GM23248 (cell line): Measurements from ENCODE around the gene RTN4RL1. TPM values are rescaled to one million over a fixed set of nuclear protein-coding genes. Genes with fewer than 3 reads are reported as not detected.
A peak's percentile ranks its signal among the peaks of the same experiment; 100 is the strongest.

Experiments
- DNase-seq: peaks from one replicate; pipeline ENCODE4 v3.0.0-alpha.2; 2015
- H2AFZ ChIP-seq: fragments of 200-600 bp; sonication (generic); 2 replicates; pipeline ENCODE4 v1.6.1; 2016; ENCODE audit warnings: antibody characterized with exemption
- H3F3A ChIP-seq: fragments of 200-600 bp; sonication (generic); 2 replicates; pipeline ENCODE4 v1.6.1; 2016; ENCODE audit warnings: mild to moderate bottlenecking, antibody characterized with exemption, mixed run types; ENCODE audit not compliant: insufficient read depth
- H3K27ac ChIP-seq: fragments of 200-600 bp; sonication (generic); 2 replicates; pipeline ENCODE4 v1.5.1; 2016; ENCODE audit warnings: mild to moderate bottlenecking
- H3K27me3 ChIP-seq: fragments of 200-600 bp; sonication (generic); replicated peaks from 2 replicates; pipeline ENCODE4 v1.6.1; 2016; ENCODE audit warnings: mild to moderate bottlenecking; ENCODE audit not compliant: insufficient read depth
- H3K36me3 ChIP-seq: fragments of 200-600 bp; sonication (generic); 2 replicates; pipeline ENCODE4 v1.6.1; 2016; ENCODE audit warnings: low read depth, mild to moderate bottlenecking
- H3K4me1 ChIP-seq: fragments of 200-600 bp; sonication (generic); 2 replicates; pipeline ENCODE4 v1.6.1; 2016; ENCODE audit warnings: mild to moderate bottlenecking; ENCODE audit not compliant: insufficient read depth
- H3K4me2 ChIP-seq: fragments of 200-600 bp; sonication (generic); one replicate; pipeline ENCODE4 v1.6.1; 2016; ENCODE audit warnings: mild to moderate bottlenecking; ENCODE audit not compliant: unreplicated experiment
- H3K4me3 ChIP-seq: fragments of 200-600 bp; sonication (generic); 2 replicates; pipeline ENCODE4 v1.5.1; 2016; ENCODE audit warnings: mild to moderate bottlenecking
- H3K79me2 ChIP-seq: fragments of 200-600 bp; sonication (generic); 2 replicates; pipeline ENCODE4 v1.6.1; 2016; ENCODE audit warnings: mild to moderate bottlenecking; ENCODE audit not compliant: insufficient read depth
- H3K9ac ChIP-seq: fragments of 200-600 bp; sonication (generic); 2 replicates; pipeline ENCODE4 v1.6.1; 2016; ENCODE audit warnings: mild to moderate bottlenecking
- H3K9me2 ChIP-seq: fragments of 200-600 bp; sonication (generic); 2 replicates; pipeline ENCODE4 v1.6.1; 2016; ENCODE audit warnings: mixed run types, mild to moderate bottlenecking, moderate library complexity; ENCODE audit not compliant: insufficient read depth
- H3K9me3 ChIP-seq: fragments of 200-600 bp; sonication (generic); one replicate; pipeline ENCODE4 v1.6.1; 2017; ENCODE audit warnings: low read depth
- H4K20me1 ChIP-seq: fragments of 200-600 bp; sonication (generic); 2 replicates; pipeline ENCODE4 v1.6.0; 2016; ENCODE audit not compliant: insufficient read depth
- EZH2 ChIP-seq: fragments of 200-600 bp; sonication (generic); IDR thresholded peaks from 2 replicates; pipeline ENCODE4 v1.6.1; 2018; ENCODE audit warnings: antibody characterized with exemption, mild to moderate bottlenecking; ENCODE audit not compliant: insufficient read depth, poor library complexity, severe bottlenecking
- EZH2phosphoT487 ChIP-seq: fragments of 200-600 bp; sonication (generic); IDR thresholded peaks from 2 replicates; pipeline ENCODE4 v1.6.1; 2018; ENCODE audit warnings: antibody characterized with exemption, moderate library complexity, mild to moderate bottlenecking, low read depth; ENCODE audit not compliant: insufficient read depth
- WGBS, 2 experiments: methylation state at CpG; one replicate each; pipeline ENCODE4 v1.1.6; 2015 to 2017; ENCODE audit warnings: low lambda C conversion rate in 2 of 2, low coverage in 1 of 2; ENCODE audit errors: missing lambda C conversion rate in 2 of 2; 5-methylcytosine and 5-hydroxymethylcytosine counted together
- in situ Hi-C: fragments of 300-500 bp; cut with MboI; formaldehyde crosslinking; loops from 2 replicates; pipeline ENCODE4 v1.15.0; 2020
- polyA plus RNA-seq: library from polyadenylated mRNA; unstranded; fragments of >200 nt; fragmentation: Nextera tagmentation; extraction: Ambion mirVana; gene quantifications from 2 replicates; pipeline ENCODE4 v1.2.1, GENCODE V29; 2016
- total RNA-seq: library from RNA; depleted of rRNA; stranded (reverse); fragments of >200 nt; shearing (Covaris generic); gene quantifications from 2 replicates; pipeline ENCODE4 v1.2.3, GENCODE V29; 2014

The RTN4RL1 gene
- total and polyA plus RNA-seq, 2 experiments from 2014 or later = 0.22 TPM; not detected in 1

GRCh38 chr17:2067048-2067561 lies 42.0 kb upstream of the RTN4RL1 start:
- Histone ChIP-seq H3K4me1 (peaks cover 71% of the 10 kb centered on the region), H3K9me2 (no peaks in the 10 kb centered on the region), H4K20me1 (no peaks in the 10 kb centered on the region), H3K9me3 (no peaks in the 10 kb centered on the region), H3K4me2 (peak overlapping the region; percentile 37), H3K4me3 (no peak overlapping the region), H3F3A (peaks cover 62% of the 10 kb centered on the region), H2AFZ (no peak overlapping the region), H3K27ac (peak overlapping the region; percentile 96), H3K36me3 (no peaks in the 10 kb centered on the region), H3K79me2 (no peaks in the 10 kb centered on the region; the same call in 1 of the 2 replicates), H3K27me3 (no peaks in the 10 kb centered on the region), H3K9ac (peak overlapping the region; percentile 73)
- TF ChIP-seq EZH2phosphoT487 = no peak
- no peak for TF ChIP-seq EZH2
- 76 to 78% methylated on average over 14 of the region's 14 CpGs for WGBS, 2 experiments
- DNase-seq = no peak
- in situ Hi-C loops = loop anchor here (10.0 kb wide), 1 partner anchor 178 kb away; no protein-coding TSS in a partner anchor

- peaks cover 76% of the 10 kb centered on the region for H3K4me1 ChIP-seq
- DNase-seq = no peak
- in situ Hi-C loops = loop anchor here (10.0 kb wide), 1 partner anchor 179 kb away; no protein-coding TSS in a partner anchor
- H3K36me3 ChIP-seq = no peaks in the 10 kb centered on the region
- peak overlapping the region; percentile 73 for H3K9ac ChIP-seq
- no peak overlapping the region for H2AFZ ChIP-seq
- peak overlapping the region; percentile 96 for H3K27ac ChIP-seq
- no peaks in the 10 kb centered on the region for H3K9me3 ChIP-seq
- H3F3A ChIP-seq = peaks cover 71% of the 10 kb centered on the region
- H3K4me2 ChIP-seq = peak overlapping the region; percentile 13
- TF ChIP-seq EZH2 (no peak), EZH2phosphoT487 (0 out of 2 replicates have a peak, but pooled peaks have one; percentile 40)
- 58% methylated on average over 10 of the region's 10 CpGs for WGBS, 2 experiments
- H3K4me3 ChIP-seq = no peak overlapping the region
- no peaks in the 10 kb centered on the region for H3K9me2 ChIP-seq
- no peaks in the 10 kb centered on the region for H4K20me1 ChIP-seq
- no peaks in the 10 kb centered on the region for H3K27me3 ChIP-seq
- H3K79me2 ChIP-seq = peaks cover 4% of the 10 kb centered on the region
Observed at GRCh38 chr17:2065949-2066400, 40.8 kb upstream of the RTN4RL1 start.

DNA sequence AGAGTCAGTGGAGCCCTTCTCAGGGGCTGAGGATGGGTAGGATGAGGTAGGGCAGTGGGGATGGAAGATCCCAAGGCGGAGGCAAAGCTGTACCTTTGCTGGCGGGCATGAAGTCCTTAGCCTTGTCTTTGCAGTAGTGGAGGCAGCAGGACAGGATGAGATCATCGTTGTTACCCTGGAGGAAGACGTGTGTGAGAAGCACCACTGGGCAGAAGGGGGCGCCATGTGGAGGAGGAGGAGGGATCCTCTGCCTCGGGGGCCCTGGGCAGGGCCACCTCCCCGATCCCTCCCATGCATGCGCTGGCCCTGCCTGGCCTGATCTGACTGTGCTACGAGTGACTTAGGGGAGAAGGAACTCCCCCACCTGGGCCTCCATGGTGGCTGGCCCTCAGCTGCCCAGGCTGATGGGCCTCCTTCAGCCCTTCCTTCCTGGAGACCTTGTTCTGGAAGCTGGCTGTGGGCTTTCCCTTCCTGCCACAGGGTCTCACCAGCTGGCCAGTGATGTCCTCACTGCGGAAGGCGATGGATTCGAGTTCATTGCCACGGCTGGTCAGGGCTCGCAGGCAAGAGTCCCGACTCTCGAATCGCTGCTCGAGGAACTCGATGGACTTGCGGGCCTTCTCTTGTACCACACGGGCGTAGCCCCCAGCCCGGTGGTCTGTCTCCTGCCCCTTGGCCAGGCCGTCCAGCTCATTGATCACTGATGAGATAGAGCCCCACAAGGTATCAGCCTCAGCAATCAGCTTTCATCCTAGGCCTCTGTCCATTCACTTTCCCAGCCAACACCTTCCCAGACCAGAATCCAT lies 40.0 kb upstream of the RTN4RL1 start:
- Histone ChIP-seq H4K20me1 (no peaks in the 10 kb centered on the region), H3K79me2 (peaks cover 12% of the 10 kb centered on the region), H2AFZ (no peak overlapping the region), H3F3A (peaks cover 71% of the 10 kb centered on the region), H3K9me2 (no peaks in the 10 kb centered on the region), H3K9ac (peak overlapping the region; percentile 73), H3K36me3 (no peaks in the 10 kb centered on the region), H3K27me3 (no peaks in the 10 kb centered on the region), H3K4me2 (no peak overlapping the region), H3K4me3 (no peak overlapping the region), H3K27ac (peak overlapping the region; percentile 96), H3K9me3 (no peaks in the 10 kb centered on the region), H3K4me1 (peaks cover 76% of the 10 kb centered on the region)
- in situ Hi-C loops = loop anchor here (10.0 kb wide), 1 partner anchor 180 kb away; no protein-coding TSS in a partner anchor
- TF ChIP-seq EZH2phosphoT487 (no peak), EZH2 (no peak)
- DNase-seq = peak; percentile 85
- WGBS, 2 experiments = 83 to 88% methylated on average over 23 to 24 of the region's 24 CpGs

GRCh38 chr17:2064520-2064971 lies 39.4 kb upstream of the RTN4RL1 start:
- whole genome bisulfite sequencing, 2 experiments = 76 to 80% methylated on average over 6 of the region's 6 CpGs

More at GRCh38 chr17:2064520-2064971, 39.4 kb upstream of the RTN4RL1 start:
- peaks cover 70% of the 10 kb centered on the region for H3F3A ChIP-seq
- no peak for DNase-seq
- H3K9me3 ChIP-seq = no peaks in the 10 kb centered on the region
- peak overlapping the region; percentile 72 for H3K9ac ChIP-seq
- TF ChIP-seq EZH2phosphoT487 (no peak), EZH2 (no peak)
- H3K27me3 ChIP-seq = no peaks in the 10 kb centered on the region
- peaks cover 19% of the 10 kb centered on the region for H3K79me2 ChIP-seq
- in situ Hi-C loops = loop anchor here (10.0 kb wide), 1 partner anchor 180 kb away; no protein-coding TSS in a partner anchor
- no peak overlapping the region for H3K4me2 ChIP-seq
- no peaks in the 10 kb centered on the region for H4K20me1 ChIP-seq
- no peaks in the 10 kb centered on the region for H3K9me2 ChIP-seq
- no peaks in the 10 kb centered on the region; the same call in 1 of the 2 replicates for H3K36me3 ChIP-seq
- H3K27ac ChIP-seq = peak overlapping the region; percentile 96
- no peak overlapping the region for H2AFZ ChIP-seq
- H3K4me3 ChIP-seq = no peak overlapping the region
- H3K4me1 ChIP-seq = peaks cover 76% of the 10 kb centered on the region
